GM21447 (cell line): ENCODE data around the gene LCE6A.

Source experiments
- ATAC-seq: cut with Tn5 transposase; IDR thresholded peaks from one replicate; pipeline ENCODE4 v1.9.1; 2021; ENCODE audit not compliant: unreplicated experiment

LCE6A gene

GRCh38 chr1:152842556-152842955, at the start of gene LCE6A:
Gene LCE6A (plus strand): TSS chr1:152842856. CDS start chr1:152843521, 665 bp downstream.
- ATAC-seq = no peak

DNA sequence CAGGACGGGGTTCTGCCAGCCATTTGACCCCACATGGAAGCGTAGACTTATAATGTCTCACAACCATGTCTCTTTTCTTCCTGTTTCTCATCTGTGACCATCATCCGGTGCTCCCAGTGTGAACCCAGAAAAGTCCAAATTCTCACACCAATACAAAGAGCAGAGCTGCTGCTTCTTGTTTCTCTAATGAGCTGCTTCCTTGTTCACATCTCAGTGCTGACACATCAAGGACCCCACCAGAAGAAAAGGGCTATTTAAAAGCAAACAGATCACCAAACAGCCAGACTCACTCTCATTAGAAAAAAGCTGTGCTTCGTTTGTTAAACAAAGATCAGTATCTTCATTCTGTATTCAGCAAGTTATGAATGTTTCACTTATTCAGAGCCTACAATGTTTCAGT, 47.0 kb upstream of the LCE6A start:
- no peak for ATAC-seq

- no peak for ATAC-seq
These were observed 46.2 kb upstream of the LCE6A start, which contains the start of gene LCE1D for GRCh38 chr1:152796421-152796820. Gene LCE1D (plus strand): TSS chr1:152796721. CDS start chr1:152797795, 1,074 bp downstream.

- ATAC-seq = no peak
These were observed 41.3 kb upstream of the LCE6A start for GRCh38 chr1:152801333-152801732.

- no peak for ATAC-seq
These were observed 36.1 kb upstream of the LCE6A start, which contains the start of gene LCE1C for GRCh38 chr1:152806576-152806975. Gene LCE1C (minus strand): TSS chr1:152806651. CDS start chr1:152805478, 1,173 bp downstream.

GRCh38 chr1:152811050-152811449, 31.6 kb upstream of the LCE6A start:
- ATAC-seq = no peak

DNA sequence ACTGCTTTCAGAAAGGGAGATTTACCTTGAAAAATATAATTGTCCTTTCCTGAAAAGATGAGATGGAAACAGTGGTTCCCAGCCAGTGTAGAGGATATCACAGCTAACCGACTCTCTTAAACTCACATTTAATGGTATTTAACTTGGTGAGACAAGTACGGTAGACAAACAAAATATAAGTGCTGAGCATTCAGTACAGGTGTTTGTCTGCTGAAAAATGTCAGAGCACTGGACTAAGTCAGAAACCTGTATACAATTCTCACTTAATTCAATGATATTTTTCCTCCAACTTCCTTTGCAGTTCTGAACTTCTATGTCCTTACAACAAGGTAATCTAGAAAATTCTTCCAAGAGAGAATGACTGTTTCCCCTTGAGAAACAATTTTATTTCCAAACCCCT, 31.0 kb upstream of the LCE6A start, which contains the start of gene LCE1B:
Gene LCE1B, plus strand, starts transcription at position 301 of the 400 bp plus-strand sequence. CDS start 476 bp downstream, outside the sequence.
- no peak for ATAC-seq

DNA sequence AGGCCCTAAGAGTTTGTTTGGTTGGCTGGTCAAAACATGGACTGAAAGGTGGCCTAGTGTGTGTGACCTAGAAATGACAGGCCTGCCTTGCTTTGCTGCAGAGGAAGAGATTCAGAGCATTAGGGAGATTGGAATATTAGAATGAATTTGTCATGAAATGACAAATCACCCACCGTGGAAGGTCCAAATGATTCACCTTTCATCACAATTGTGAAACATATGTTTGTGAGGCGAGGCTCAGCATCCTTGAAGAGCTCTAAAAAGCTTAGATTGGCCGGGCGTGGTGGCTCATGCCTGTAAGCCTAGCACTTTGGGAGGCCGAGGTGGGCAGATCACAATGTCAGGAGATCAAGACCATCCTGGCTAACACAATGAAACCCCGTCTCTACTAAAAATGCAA, 25.3 kb upstream of the LCE6A start:
- ATAC-seq = no peak

GRCh38 chr1:152823294-152823693, 19.4 kb upstream of the LCE6A start:
- no peak for ATAC-seq

DNA sequence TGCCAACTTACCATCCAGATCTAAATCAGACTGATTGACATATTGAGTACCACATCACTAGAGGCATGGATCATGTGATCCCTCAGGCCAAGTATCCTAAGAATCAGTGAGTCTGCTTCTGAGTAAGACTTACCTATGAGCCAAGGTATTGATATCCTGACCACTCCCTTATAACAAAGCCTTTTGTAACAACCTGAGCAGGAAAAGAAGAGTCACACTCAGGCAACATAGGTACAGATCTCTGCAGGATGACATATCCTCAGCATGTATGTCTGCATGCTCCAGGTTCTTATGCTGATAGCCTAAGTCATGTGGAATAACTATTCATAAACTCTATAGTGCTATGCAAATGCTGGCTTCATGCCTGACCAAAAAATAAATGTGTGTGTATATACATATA, 17.7 kb upstream of the LCE6A start:
- ATAC-seq = no peak

DNA sequence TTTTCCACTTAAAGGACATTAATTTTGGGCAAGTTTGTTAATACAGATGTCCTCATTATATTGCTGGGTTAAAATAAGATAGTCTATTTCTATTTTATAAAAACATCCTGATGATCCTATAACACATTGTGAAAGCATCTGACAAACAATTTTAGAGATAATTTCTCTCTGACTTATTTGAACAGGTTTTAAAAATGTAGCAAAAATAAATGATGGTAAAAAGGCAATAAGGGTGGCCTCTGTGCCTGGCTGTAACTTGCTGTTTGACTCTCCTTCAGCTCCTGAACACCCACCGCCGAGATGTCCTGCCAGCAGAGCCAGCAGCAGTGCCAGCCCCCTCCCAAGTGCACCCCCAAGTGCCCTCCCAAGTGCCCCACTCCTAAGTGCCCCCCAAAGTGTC, 15.5 kb upstream of the LCE6A start, which contains the start of gene LCE1A:
Gene LCE1A, plus strand, starts transcription at position 301 of the 400 bp plus-strand sequence. Its CDS starts 0 bp downstream, at position 301.
- ATAC-seq = no peak

- ATAC-seq = no peak
These were observed 5.8 kb upstream of the LCE6A start for GRCh38 chr1:152836870-152837269.

GRCh38 chr1:152855661-152856060, 13.0 kb downstream of the LCE6A start:
- no peak for ATAC-seq

DNA sequence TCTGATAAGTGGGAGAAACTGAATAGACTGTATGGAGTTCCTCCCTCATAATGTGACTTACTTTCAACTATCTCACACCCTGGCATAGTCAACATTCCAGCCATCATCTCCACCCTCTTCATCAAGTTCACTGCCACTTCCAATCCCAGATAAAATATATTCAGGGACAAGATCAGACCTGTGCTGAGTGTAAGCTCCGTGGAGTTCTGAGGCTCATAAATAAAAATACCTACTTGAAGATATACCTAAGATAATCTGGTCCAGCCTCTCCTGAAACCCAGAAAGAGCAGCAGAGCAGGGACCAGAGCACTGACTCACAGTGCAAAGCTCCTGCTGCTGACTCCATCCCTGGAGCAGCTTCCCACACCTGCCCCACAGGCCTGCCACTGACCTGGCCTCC, 15.4 kb downstream of the LCE6A start:
- no peak for ATAC-seq

GRCh38 chr1:152859696-152860095, 17.0 kb downstream of the LCE6A start, which contains the start of gene LCE7A:
Gene LCE7A (plus strand): TSS chr1:152859996. CDS start chr1:152860698, 702 bp downstream.
- no peak for ATAC-seq

- no peak for ATAC-seq
These were observed 17.5 kb downstream of the LCE6A start for GRCh38 chr1:152860129-152860528.

DNA sequence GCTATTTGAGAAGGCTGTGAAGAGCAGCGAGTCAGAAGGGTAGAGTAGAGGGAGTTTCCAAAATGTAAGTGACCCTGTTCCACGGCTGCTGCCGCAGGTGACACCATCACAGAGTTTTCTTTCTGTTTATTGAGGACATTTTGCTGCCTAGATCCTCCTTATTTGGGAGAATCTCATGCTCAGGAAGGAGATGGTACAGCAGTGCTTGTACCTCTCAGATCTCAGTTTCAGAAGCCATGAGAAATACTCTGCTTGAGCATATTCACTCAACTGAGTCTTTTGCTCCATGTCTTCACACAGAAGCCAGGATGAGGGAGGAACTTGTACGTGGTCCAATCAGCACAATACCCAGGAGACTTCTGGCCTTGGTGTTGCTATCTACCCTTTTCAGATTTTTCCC, 18.7 kb downstream of the LCE6A start:
- ATAC-seq = no peak

- no peak for ATAC-seq
These were observed 21.8 kb downstream of the LCE6A start for GRCh38 chr1:152864443-152864842.

DNA sequence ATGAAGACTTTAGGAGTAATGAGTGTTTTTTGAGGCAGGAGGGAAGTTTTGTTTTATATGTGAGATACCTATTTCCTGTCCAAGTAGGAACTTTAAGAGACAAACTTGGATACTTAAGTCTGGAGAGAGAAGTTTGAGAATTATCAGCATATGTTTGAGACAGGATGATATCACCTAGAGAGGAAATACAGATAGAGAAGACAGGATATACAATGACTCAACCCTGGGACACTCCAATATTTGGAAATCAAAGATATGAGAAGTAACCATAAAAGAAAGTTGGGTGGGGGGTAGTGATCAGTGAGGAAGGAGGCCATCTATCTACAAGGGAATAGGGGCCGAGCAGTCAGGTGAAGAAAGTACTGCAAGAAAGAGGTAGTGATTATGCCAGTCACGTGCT, 23.7 kb downstream of the LCE6A start:
- no peak for ATAC-seq

DNA sequence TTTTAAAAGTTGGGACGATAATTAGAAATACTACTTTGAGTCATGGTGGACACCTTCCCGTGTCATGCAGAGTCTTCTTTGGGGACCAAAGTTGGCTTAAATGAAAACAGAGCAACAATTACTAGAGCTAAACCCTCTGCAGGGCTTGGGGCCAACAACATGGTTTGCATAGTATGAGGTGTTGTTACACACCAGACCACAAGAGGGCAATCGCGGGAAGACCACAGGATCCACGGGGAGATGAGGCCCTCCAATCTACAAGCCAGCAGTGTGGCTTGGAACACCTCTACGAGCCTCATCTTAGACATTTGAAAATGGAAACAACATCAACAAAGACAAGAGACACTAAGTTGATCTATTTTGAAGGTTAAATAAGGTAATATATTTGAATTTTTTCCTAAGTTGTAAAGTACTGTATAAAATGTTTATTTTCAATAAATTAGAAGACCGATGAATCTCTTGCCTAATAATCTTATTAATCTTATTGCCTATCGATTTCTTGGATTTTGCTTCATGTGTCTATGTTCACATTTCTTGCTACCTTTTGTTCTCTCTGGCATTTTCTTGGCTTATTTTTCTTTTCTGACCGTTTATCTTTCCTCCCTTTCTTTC, 27.3 kb downstream of the LCE6A start:
- no peak for ATAC-seq

DNA sequence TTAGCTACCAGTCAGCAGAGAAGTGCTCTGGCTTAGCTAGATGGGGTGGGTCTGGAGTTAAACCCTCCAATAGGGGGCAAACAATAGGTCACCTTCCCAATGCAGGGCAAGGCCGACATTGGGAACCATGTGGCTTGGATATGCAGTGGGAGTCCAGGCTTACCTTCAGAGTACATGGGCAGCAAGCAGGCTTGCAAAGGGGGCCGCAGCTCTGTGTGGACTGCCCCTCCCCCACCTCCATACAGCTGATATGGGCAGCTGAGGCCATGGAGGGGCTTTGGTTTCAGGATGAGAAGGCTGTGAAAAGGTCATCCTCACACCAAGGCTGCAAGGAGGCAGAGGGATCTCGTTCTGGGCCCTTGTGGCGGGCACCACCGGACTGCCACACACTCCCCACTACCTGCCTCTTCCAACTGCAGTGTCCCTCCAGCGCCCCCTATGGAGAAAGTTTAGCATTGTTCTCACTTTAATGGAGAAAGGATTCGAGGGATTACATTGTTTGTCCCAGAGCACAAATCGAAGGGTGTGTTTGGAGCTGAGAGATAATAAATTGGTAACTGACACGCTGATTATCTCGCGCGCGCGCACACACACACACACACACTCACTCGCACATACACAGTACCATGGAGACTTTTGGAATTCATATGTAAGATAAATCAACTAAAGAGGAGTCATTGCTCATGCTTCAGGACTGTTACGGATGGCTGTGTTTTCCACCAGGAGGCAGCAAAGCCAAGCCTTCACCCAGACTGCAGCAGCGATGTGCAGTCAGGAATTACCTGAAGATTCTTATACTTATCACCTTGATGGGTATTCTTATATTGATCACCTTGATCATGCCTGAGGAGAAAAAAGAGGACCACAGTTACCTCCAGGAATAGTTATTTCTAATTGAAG, 28.4 kb downstream of the LCE6A start:
- no peak for ATAC-seq

DNA sequence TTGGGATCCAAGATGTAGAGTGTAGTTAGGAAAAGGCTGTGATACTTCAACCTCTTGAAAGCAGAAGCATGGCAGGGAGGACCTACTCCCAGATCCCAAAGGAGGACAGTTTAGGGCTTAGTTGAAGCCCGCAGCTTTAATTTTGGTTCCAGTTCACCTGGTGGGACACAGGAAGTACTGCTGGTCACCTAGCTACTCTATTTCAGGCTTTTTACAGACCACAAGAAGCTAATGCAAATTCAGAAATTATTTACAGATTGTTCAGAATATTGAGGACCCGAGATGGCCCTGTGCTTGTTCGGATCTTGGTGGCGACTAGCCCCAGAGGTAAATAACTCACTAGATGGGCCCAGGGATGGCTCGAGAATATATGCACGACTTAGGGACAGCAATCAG, 29.1 kb downstream of the LCE6A start:
- ATAC-seq = no peak
